PC-3 (cell line): ENCODE results near the gene SIGLEC10. TPM values are rescaled to one million over a fixed set of nuclear protein-coding genes. Genes with fewer than 3 reads are reported as not detected.
A peak's percentile ranks its signal among the peaks of the same experiment; 100 is the strongest.

ENCODE experiments used
- ATAC-seq: fragments of 200-7000 bp; cut with Tn5 transposase; 2 replicates; pipeline ENCODE4 v1.9.1; 2020; ENCODE audit warnings: mild to moderate bottlenecking, moderate library complexity
- BruUV-seq: library from RNA; stranded (reverse); fragments of 400-500 nt; replicated peaks from 2 replicates; lab custom pipeline; 2021; lab: Mats Ljungman, UMichigan
- CTCF ChIA-PET: fragments of 300-600 bp; sonication (Branson Sonifier 250); formaldehyde crosslinking; loops from one replicate; lab custom pipeline; 2022; ENCODE audit warnings: antibody characterized with exemption; lab: Charles Lee
- POLR2A ChIA-PET: fragments of 300-600 bp; sonication (Branson Sonifier 250); formaldehyde crosslinking; loops from one replicate; lab custom pipeline; 2022; ENCODE audit warnings: antibody characterized with exemption; ENCODE audit not compliant: unreplicated experiment; lab: Charles Lee
- DNase-seq: peaks from one replicate; pipeline ENCODE4 v3.0.0-alpha.2; 2015
- H2AFZ ChIP-seq: fragments of 300-600 bp; sonication (generic); 2 replicates; pipeline ENCODE4 v1.6.0; 2016; ENCODE audit warnings: antibody characterized with exemption, low read length
- H3F3A ChIP-seq: fragments of 300-600 bp; sonication (generic); one replicate; pipeline ENCODE4 v1.6.0; 2017; ENCODE audit warnings: antibody characterized with exemption, low read length, control low read depth, mild to moderate bottlenecking; ENCODE audit not compliant: unreplicated experiment
- H3K27ac ChIP-seq: fragments of 300-600 bp; sonication (generic); 2 replicates; pipeline ENCODE4 v1.5.1; 2016; ENCODE audit warnings: mild to moderate bottlenecking, low read length
- H3K27me3 ChIP-seq: fragments of 300-600 bp; sonication (generic); 2 replicates; pipeline ENCODE4 v1.6.1; 2016; ENCODE audit warnings: low read length, mixed read lengths
- H3K36me3 ChIP-seq: fragments of 300-600 bp; sonication (generic); 2 replicates; pipeline ENCODE4 v1.6.1; 2016; ENCODE audit warnings: low read depth, mixed run types, low read length, mixed read lengths
- H3K4me1 ChIP-seq: fragments of 300-600 bp; sonication (generic); 2 replicates; pipeline ENCODE4 v1.5.1; 2016; ENCODE audit warnings: low read length; ENCODE audit not compliant: insufficient read depth
- H3K4me2 ChIP-seq: fragments of 300-600 bp; sonication (generic); 2 replicates; pipeline ENCODE4 v1.6.0; 2016; ENCODE audit warnings: low read length
- H3K4me3 ChIP-seq: fragments of 300-600 bp; sonication (generic); 2 replicates; pipeline ENCODE4 v1.5.1; 2016; ENCODE audit warnings: mild to moderate bottlenecking, low read length, mixed read lengths
- H3K79me2 ChIP-seq: fragments of 300-600 bp; sonication (generic); 2 replicates; pipeline ENCODE4 v1.6.1; 2017; ENCODE audit warnings: low read length, mixed read lengths
- H3K9ac ChIP-seq: fragments of 300-600 bp; sonication (generic); 2 replicates; pipeline ENCODE4 v1.6.0; 2016; ENCODE audit warnings: mild to moderate bottlenecking, low read length
- H3K9me2 ChIP-seq: fragments of 300-600 bp; sonication (generic); replicated peaks from 2 replicates; pipeline ENCODE4 v1.6.1; 2016; ENCODE audit warnings: mixed run types, low read length, mixed read lengths
- H3K9me3 ChIP-seq: fragments of 300-600 bp; sonication (generic); 2 replicates; pipeline ENCODE4 v1.6.1; 2016; ENCODE audit warnings: low read length, mixed read lengths
- H4K20me1 ChIP-seq: fragments of 300-600 bp; sonication (generic); 2 replicates; pipeline ENCODE4 v1.6.1; 2016; ENCODE audit warnings: low read length, mixed read lengths
- CTCF ChIP-seq: fragments of 300-600 bp; sonication (generic); conservative IDR thresholded peaks from 2 replicates; pipeline ENCODE4 v1.5.1; 2017; ENCODE audit warnings: antibody characterized with exemption, low read depth, mild to moderate bottlenecking, low read length
- EZH2 ChIP-seq: fragments of 300-600 bp; sonication (generic); IDR thresholded peaks from one replicate; pipeline ENCODE4 v1.6.1; 2017; ENCODE audit warnings: antibody characterized with exemption, mild to moderate bottlenecking, low read length; ENCODE audit not compliant: unreplicated experiment
- EZH2phosphoT487 ChIP-seq: fragments of 300-600 bp; sonication (generic); IDR thresholded peaks from 2 replicates; pipeline ENCODE4 v1.6.1; 2018; ENCODE audit warnings: mild to moderate bottlenecking, antibody characterized with exemption, low read length, borderline replicate concordance
- intact Hi-C: fragments of 100-400 bp; cut with micrococcal nuclease; formaldehyde crosslinking; loops from 2 replicates; pipeline ENCODE4 v1.9.0; 2023
- total RNA-seq: library from RNA; depleted of rRNA; stranded (reverse); fragments of >200 nt; gene quantifications from 2 replicates; pipeline ENCODE4 v1.2.3, GENCODE V29; 2014

Gene SIGLEC10
- total RNA-seq, 1 experiment from 2014 or later = not detected

- no peaks in the 10 kb centered on the region for H3K79me2 ChIP-seq
- no peaks in the 10 kb centered on the region for H3K9me3 ChIP-seq
- 0 out of 2 replicates have a peak overlapping the region, but pooled peaks have one; percentile 2 for H3K9ac ChIP-seq
- peaks cover 17% of the 10 kb centered on the region for H3K4me1 ChIP-seq
- no peaks in the 10 kb centered on the region for H4K20me1 ChIP-seq
- no peaks in the 10 kb centered on the region for H3F3A ChIP-seq
- ATAC-seq (peak; percentile 77), DNase-seq (peak; percentile 69)
- peaks cover 60% of the 10 kb centered on the region for H3K27me3 ChIP-seq
- H3K4me3 ChIP-seq = peak overlapping the region; percentile 63
- ChIA-PET CTCF (interaction anchor here (0.5 to 0.6 kb wide), 2 partner anchors 102 to 217 kb away, joined by 3 read pairs; no protein-coding TSS in a partner anchor), POLR2A (no interaction called here)
- peak overlapping the region; percentile 13; the same call in 1 of the 2 replicates for H3K27ac ChIP-seq
- intact Hi-C loops = no loop called here
- TF ChIP-seq EZH2phosphoT487 (no peak), EZH2 (no peak), CTCF (0 out of 2 replicates have a peak, but pooled peaks have one; percentile 3)
- BruUV-seq = no TSS peak
- no peaks in the 10 kb centered on the region for H3K36me3 ChIP-seq
- H2AFZ ChIP-seq = peak overlapping the region; percentile 72
- peak overlapping the region; percentile 85 for H3K4me2 ChIP-seq
- H3K9me2 ChIP-seq = no peaks in the 10 kb centered on the region
These were observed 24.3 kb upstream of the SIGLEC10 start for GRCh38 chr19:51441410-51442390.

- Histone ChIP-seq H3K79me2 (no peaks in the 10 kb centered on the region), H3K36me3 (no peaks in the 10 kb centered on the region), H2AFZ (peak overlapping the region; percentile 72), H3K9me2 (no peaks in the 10 kb centered on the region), H3F3A (no peaks in the 10 kb centered on the region), H4K20me1 (no peaks in the 10 kb centered on the region), H3K4me3 (peak overlapping the region; percentile 63), H3K27ac (no peak overlapping the region; the same call in 1 of the 2 replicates), H3K4me2 (peak overlapping the region; percentile 85), H3K9ac (0 out of 2 replicates have a peak overlapping the region, but pooled peaks have one; percentile 2), H3K27me3 (peaks cover 61% of the 10 kb centered on the region), H3K4me1 (peaks cover 17% of the 10 kb centered on the region), H3K9me3 (no peaks in the 10 kb centered on the region)
- peak; percentile 42 for ATAC-seq
- ChIA-PET CTCF (no interaction called here), POLR2A (no interaction called here)
- TF ChIP-seq EZH2 (no peak), CTCF (no peak), EZH2phosphoT487 (no peak)
- intact Hi-C loops = no loop called here
- peak; percentile 48 for DNase-seq
- BruUV-seq = no TSS peak
These were observed 23.5 kb upstream of the SIGLEC10 start for GRCh38 chr19:51440846-51441409.
